Limb (tissue), 2 donors: ENCODE data around the gene MFSD11.
"Not testable (repeated sequence)": the region's sequence is repeated elsewhere in the genome, so short reads cannot be mapped to it uniquely, and the experiment has no call there.

Source experiments
- DNase-seq, 2 donors: peaks; one replicate each; pipeline ENCODE4 v3.0.0-alpha.2; 2016; ENCODE audit errors: extremely low spot score in 2 of 2

The MFSD11 gene

GRCh38 chr17:76796081-76796480 is 58.2 kb downstream of the MFSD11 start:
- DNase-seq: no peak

GRCh38 chr17:76797241-76797840 is 59.4 kb downstream of the MFSD11 start:
- DNase-seq: no peak

GRCh38 chr17:76801706-76802105 is 63.8 kb downstream of the MFSD11 start:
- DNase-seq: no peak

GRCh38 chr17:76805319-76805718 is 67.4 kb downstream of the MFSD11 start:
- no peak for DNase-seq

GRCh38 chr17:76806151-76806550 is 68.2 kb downstream of the MFSD11 start:
- not testable (repeated sequence) for DNase-seq

- DNase-seq: not testable (repeated sequence)
These were observed 68.8 kb downstream of the MFSD11 start for GRCh38 chr17:76806767-76807166.

- DNase-seq: no peak
These were observed 70.4 kb downstream of the MFSD11 start for GRCh38 chr17:76808326-76808725.

GRCh38 chr17:76810956-76811355 is 73.0 kb downstream of the MFSD11 start:
- no peak for DNase-seq

- no peak for DNase-seq
These were observed 73.9 kb downstream of the MFSD11 start for GRCh38 chr17:76811834-76812233.

GRCh38 chr17:76812263-76812662 is 74.3 kb downstream of the MFSD11 start:
- DNase-seq: no peak

GRCh38 chr17:76812968-76813367 is 75.0 kb downstream of the MFSD11 start:
- no peak for DNase-seq

GRCh38 chr17:76815907-76816589 is 78.1 kb downstream of the MFSD11 start:
- not testable (repeated sequence) for DNase-seq

- peak; percentile 52 to 68 for DNase-seq
These were observed 78.7 kb downstream of the MFSD11 start for GRCh38 chr17:76816590-76817135.

GRCh38 chr17:76820039-76820438 is 82.1 kb downstream of the MFSD11 start:
- DNase-seq: no peak

GRCh38 chr17:76820561-76820960 is 82.6 kb downstream of the MFSD11 start:
- no peak for DNase-seq

- no peak for DNase-seq
These were observed 84.4 kb downstream of the MFSD11 start for GRCh38 chr17:76822184-76822778.

GRCh38 chr17:76824093-76824492 is 86.2 kb downstream of the MFSD11 start:
- DNase-seq: no peak

GRCh38 chr17:76826330-76827068 is 88.6 kb downstream of the MFSD11 start:
- no peak for DNase-seq

- no peak for DNase-seq
These were observed 89.8 kb downstream of the MFSD11 start for GRCh38 chr17:76827736-76828135.
